NCI-H524 (cell line): ENCODE data around the gene ODAD3.
"Not testable (repeated sequence)": the region's sequence is repeated elsewhere in the genome, so short reads cannot be mapped to it uniquely, and the experiment has no call there.

ENCODE experiments used
- DNase-seq, 2 experiments: peaks; one replicate each; lab custom pipeline; 2025; lab: John Stamatoyannopoulos, UW

The ODAD3 gene

GRCh38 chr19:11460207-11460606, 25.3 kb upstream of the ODAD3 start:
- DNase-seq: no peak

- not testable (repeated sequence) for DNase-seq
Observed at GRCh38 chr19:11458912-11459311, 24.0 kb upstream of the ODAD3 start.

GRCh38 chr19:11458236-11458900, 23.4 kb upstream of the ODAD3 start:
- DNase-seq: no peak

GRCh38 chr19:11457831-11458230, 22.9 kb upstream of the ODAD3 start:
- DNase-seq: no peak

GRCh38 chr19:11457115-11457514, 22.2 kb upstream of the ODAD3 start:
- no peak for DNase-seq

- no peak for DNase-seq
Observed at GRCh38 chr19:11456659-11457058, 21.7 kb upstream of the ODAD3 start.

- DNase-seq: not testable (repeated sequence)
Observed at GRCh38 chr19:11455233-11455554, 20.3 kb upstream of the ODAD3 start.

GRCh38 chr19:11453468-11454341, 18.8 kb upstream of the ODAD3 start:
- no peak for DNase-seq

- no peak for DNase-seq
Observed at GRCh38 chr19:11452620-11453310, 17.8 kb upstream of the ODAD3 start.

GRCh38 chr19:11451871-11452619, 17.1 kb upstream of the ODAD3 start:
- no peak for DNase-seq

- DNase-seq: no peak
Observed at GRCh38 chr19:11451327-11451870, 16.5 kb upstream of the ODAD3 start.

- DNase-seq: no peak
Observed at GRCh38 chr19:11450570-11451326, 15.8 kb upstream of the ODAD3 start.

- no peak for DNase-seq
Observed at GRCh38 chr19:11448923-11449554, 14.1 kb upstream of the ODAD3 start.

GRCh38 chr19:11448410-11448809, 13.5 kb upstream of the ODAD3 start:
- DNase-seq: no peak

GRCh38 chr19:11447347-11448262, 12.7 kb upstream of the ODAD3 start:
- DNase-seq: no peak

- DNase-seq: peak; percentile 60 to 62
Observed at GRCh38 chr19:11446652-11447301, 11.9 kb upstream of the ODAD3 start.

GRCh38 chr19:11446271-11446651, 11.3 kb upstream of the ODAD3 start:
- DNase-seq: no peak

- DNase-seq: no peak
Observed at GRCh38 chr19:11445141-11445540, 10.2 kb upstream of the ODAD3 start.

GRCh38 chr19:11444059-11444458, 9.1 kb upstream of the ODAD3 start:
- DNase-seq: no peak
